HCT116 (cell line): ENCODE data around the gene CDKN2B-AS1. TPM values are rescaled to one million over a fixed set of nuclear protein-coding genes. Genes with fewer than 3 reads are reported as not detected.

Source experiments
- ATAC-seq: fragments of 200-7000 bp; cut with Tn5 transposase; 2 replicates; pipeline ENCODE4 v1.9.1; 2020; ENCODE audit warnings: mild to moderate bottlenecking, moderate library complexity
- BruUV-seq: library from RNA; stranded (reverse); fragments of 400-500 nt; replicated peaks from 2 replicates; lab custom pipeline; 2021; lab: Mats Ljungman, UMichigan
- CTCF ChIA-PET: fragments of 300-600 bp; sonication (Branson Sonifier 250); formaldehyde crosslinking; loops from one replicate; lab custom pipeline; 2021; ENCODE audit warnings: antibody characterized with exemption; lab: Charles Lee
- POLR2A ChIA-PET: fragments of 300-600, 350-600 bp; sonication (Branson Sonifier 250); formaldehyde crosslinking; loops from one replicate; lab custom pipeline; 2021; ENCODE audit warnings: antibody characterized with exemption; lab: Charles Lee
- RAD21 ChIA-PET, 2 experiments: fragments of 300-600 bp; sonication (Branson Sonifier 250); formaldehyde crosslinking; loops; one replicate each; lab custom pipeline; 2023; ENCODE audit warnings: low total read pairs in 2 of 2; ENCODE audit not compliant: uncharacterized antibody in 2 of 2, unreplicated experiment in 2 of 2, low non-redundant PET in 1 of 2; lab: Charles Lee
- DNase-seq: peaks from one replicate; pipeline ENCODE4 v3.0.0-alpha.2; 2010; ENCODE audit warnings: low read depth, low spot score
- H2AFZ ChIP-seq: fragments of 200-600 bp; shearing (Covaris generic), sonication (generic); 2 replicates; pipeline ENCODE4 v1.6.1; 2017; ENCODE audit warnings: low read depth, mixed run types, mixed read lengths, antibody characterized with exemption, low read length; ENCODE audit not compliant: poor library complexity, severe bottlenecking
- H3K27ac ChIP-seq: 2 replicates; pipeline ENCODE4 v1.5.1; 2012; ENCODE audit warnings: low read depth, low read length
- H3K27me3 ChIP-seq: fragments of 200-600 bp; sonication (generic); 2 replicates; pipeline ENCODE4 v1.6.1; 2016; ENCODE audit warnings: mixed run types, low read length, mixed read lengths; ENCODE audit not compliant: insufficient read depth
- H3K36me3 ChIP-seq, 2 experiments: fragments of 200-500 bp in 1 of 2; fragments of 200-600 bp in 1 of 2; sonication (Bioruptor generic) in 1 of 2; sonication (generic) in 1 of 2; 2 replicates each; pipeline versions ENCODE4 v1.5.1 to v1.6.1; 2014 to 2016; ENCODE audit warnings: low read length in 2 of 2, inconsistent platforms in 1 of 2, mixed read lengths in 1 of 2, mixed run types in 1 of 2; ENCODE audit not compliant: insufficient read depth in 2 of 2, control insufficient read depth in 1 of 2
- H3K4me1 ChIP-seq, 2 experiments: fragments of 200-600 bp in 1 of 2; sonication (generic) in 1 of 2; 2 replicates each; pipeline versions ENCODE4 v1.5.1 to v1.6.1; 2012 to 2017; ENCODE audit warnings: low read length in 2 of 2, inconsistent platforms in 1 of 2, mild to moderate bottlenecking in 1 of 2, mixed read lengths in 1 of 2, mixed run types in 1 of 2, moderate library complexity in 1 of 2; ENCODE audit not compliant: insufficient read depth in 2 of 2, control insufficient read depth in 1 of 2
- H3K4me2 ChIP-seq: fragments of 200-600 bp; sonication (generic); 2 replicates; pipeline ENCODE4 v1.6.1; 2017; ENCODE audit warnings: mixed run types, low read length, mixed read lengths
- H3K4me3 ChIP-seq, 2 experiments: fragments of 200-600 bp in 1 of 2; sonication (generic) in 1 of 2; replicated peaks in 1 of 2; 2 replicates each; pipeline ENCODE4 v1.5.1; 2011 to 2016; ENCODE audit warnings: low read length in 2 of 2, control low read depth in 1 of 2, low read depth in 1 of 2, mild to moderate bottlenecking in 1 of 2, mixed read lengths in 1 of 2, mixed run types in 1 of 2
- H3K79me2 ChIP-seq: fragments of 200-600 bp; sonication (generic); 2 replicates; pipeline ENCODE4 v1.6.1; 2017; ENCODE audit warnings: mild to moderate bottlenecking, mixed run types, low read length, moderate library complexity, mixed read lengths; ENCODE audit not compliant: insufficient read depth
- H3K9ac ChIP-seq: fragments of 200-600 bp; sonication (generic); 2 replicates; pipeline ENCODE4 v1.6.1; 2016; ENCODE audit warnings: low read length, mixed read lengths
- H3K9me2 ChIP-seq: fragments of 200-600 bp; sonication (generic), shearing (Covaris generic); 2 replicates; pipeline ENCODE4 v1.6.1; 2017; ENCODE audit warnings: mixed run types, mild to moderate bottlenecking, moderate library complexity; ENCODE audit not compliant: insufficient read depth
- H3K9me3 ChIP-seq, 2 experiments: fragments of 200-500 bp in 1 of 2; fragments of 200-600 bp in 1 of 2; sonication (Bioruptor generic) in 1 of 2; sonication (generic) in 1 of 2; 2 replicates each; pipeline ENCODE4 v1.6.1; 2014 to 2017; ENCODE audit warnings: low read length in 2 of 2, mixed read lengths in 2 of 2, inconsistent platforms in 1 of 2, low read depth in 1 of 2, mild to moderate bottlenecking in 1 of 2, mixed run types in 1 of 2, moderate library complexity in 1 of 2; ENCODE audit not compliant: control insufficient read depth in 1 of 2, insufficient read depth in 1 of 2
- H4K20me1 ChIP-seq: fragments of 200-600 bp; sonication (generic), shearing (Covaris generic); 2 replicates; pipeline ENCODE4 v1.6.1; 2017; ENCODE audit warnings: mixed run types, mild to moderate bottlenecking, moderate library complexity; ENCODE audit not compliant: insufficient read depth
- CBX3 ChIP-seq: IDR thresholded peaks from 2 replicates; pipeline ENCODE4 v1.6.1; 2012; ENCODE audit warnings: low read depth
- EGR1 ChIP-seq: IDR thresholded peaks from 2 replicates; pipeline ENCODE4 v1.6.1; 2012; ENCODE audit warnings: low read depth
- ELF1 ChIP-seq: IDR thresholded peaks from 2 replicates; pipeline ENCODE4 v1.6.1; 2012; ENCODE audit warnings: low read depth, borderline replicate concordance
- FOSL1 ChIP-seq: IDR thresholded peaks from 2 replicates; pipeline ENCODE4 v1.6.1; 2012; ENCODE audit warnings: low read depth
- JUND ChIP-seq: IDR thresholded peaks from 2 replicates; pipeline ENCODE4 v1.6.1; 2012
- POLR2A ChIP-seq: IDR thresholded peaks from 2 replicates; pipeline ENCODE4 v1.7.0; 2011; ENCODE audit warnings: borderline replicate concordance; ENCODE audit not compliant: insufficient read depth, insufficient read length; ENCODE audit errors: extremely low read depth
- POLR2AphosphoS5 ChIP-seq: IDR thresholded peaks from 2 replicates; pipeline ENCODE4 v1.6.1; 2011; ENCODE audit warnings: mild to moderate bottlenecking, low read depth, low read length, moderate library complexity
- SRF ChIP-seq: IDR thresholded peaks from 2 replicates; pipeline ENCODE4 v1.6.1; 2012; ENCODE audit warnings: low read depth
- ZFX ChIP-seq: fragments of 450-650 bp; IDR thresholded peaks from 2 replicates; pipeline ENCODE4 v1.6.1; 2017
- intact Hi-C: fragments of 100-400 bp; cut with micrococcal nuclease; formaldehyde crosslinking; loops from 2 replicates; pipeline ENCODE4 v1.10.0; 2022
- total RNA-seq: library from RNA; stranded (reverse); gene quantifications from one replicate; pipeline ENCODE4 v1.2.1, GENCODE V29; 2021; ENCODE audit not compliant: unreplicated experiment
- TF ChIP-seq, protein P1 (sequence below), 3 experiments: fragments of 200-600 bp in 1 of 3; sonication (generic) in 1 of 3; IDR thresholded peaks in 2 of 3; conservative IDR thresholded peaks in 1 of 3; 2 replicates each; pipeline ENCODE4 v1.5.1; 2012 to 2017; ENCODE audit warnings: low read depth in 2 of 3, low read length in 2 of 3, antibody characterized with exemption in 1 of 3, borderline replicate concordance in 1 of 3, control low read depth in 1 of 3, mild to moderate bottlenecking in 1 of 3, mixed read lengths in 1 of 3, mixed run types in 1 of 3, moderate library complexity in 1 of 3; ENCODE audit not compliant: insufficient read depth in 1 of 3
- TF ChIP-seq, protein P2 (sequence below): IDR thresholded peaks from 2 replicates; pipeline ENCODE4 v1.6.1; 2012

CDKN2B-AS1 gene
- total RNA-seq, 1 experiment from 2014 or later: 1.7 TPM

DNA sequence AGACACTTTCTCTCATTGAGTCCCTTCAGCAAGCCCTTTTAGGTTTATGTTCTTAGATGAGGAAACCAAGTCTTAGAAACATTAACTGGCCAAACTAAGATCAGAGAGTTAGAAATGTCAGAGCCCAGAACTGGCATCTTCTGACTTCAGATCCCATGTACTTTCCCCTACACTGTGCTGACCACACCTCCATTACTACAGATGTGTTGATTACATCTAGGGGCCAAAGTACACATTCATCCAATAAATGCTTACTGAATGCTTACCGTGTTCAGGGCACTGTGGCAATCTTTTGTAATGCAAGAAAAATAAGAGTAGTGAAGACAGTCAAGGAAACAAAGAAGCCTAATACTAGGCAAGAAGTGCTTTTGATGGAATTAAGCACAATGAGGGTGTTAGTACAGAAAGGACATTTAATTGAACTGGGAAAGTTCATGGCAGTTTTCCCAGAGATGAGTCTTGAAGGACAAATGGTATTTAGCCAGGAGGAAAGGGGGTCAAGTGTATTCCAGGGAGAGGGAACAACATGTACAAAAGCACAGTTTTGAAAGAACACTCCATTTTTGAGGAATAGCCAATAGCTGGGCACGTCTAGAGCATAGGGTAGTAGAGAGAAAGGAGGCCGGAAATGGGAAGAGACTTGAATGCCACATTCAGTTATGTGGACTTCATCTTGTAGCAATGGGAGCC is 104.2 kb downstream of the CDKN2B-AS1 start:
- Histone ChIP-seq H3K4me2 (no peak overlapping the region), H2AFZ (no peak overlapping the region), H4K20me1 (no peaks in the 10 kb centered on the region), H3K9me2 (no peaks in the 10 kb centered on the region), H3K4me3 (no peak overlapping the region), H3K9ac (no peak overlapping the region), H3K27me3 (no peaks in the 10 kb centered on the region), H3K36me3 (no peaks in the 10 kb centered on the region), H3K4me1 (peaks cover 22 to 26% of the 10 kb centered on the region in 2 experiments), H3K27ac (no peak overlapping the region), H3K9me3 (no peaks in the 10 kb centered on the region), H3K79me2 (no peaks in the 10 kb centered on the region)
- CTCF ChIA-PET: no interaction called here
- RAD21 ChIA-PET: no interaction called here
- POLR2A ChIA-PET: no interaction called here
- no TSS peak for BruUV-seq
- TF ChIP-seq JUND (no peak), POLR2A (no peak), POLR2AphosphoS5 (no peak), ZFX (no peak), CBX3 (no peak), EGR1 (no peak), SRF (no peak), FOSL1 (no peak)
- TF ChIP-seq, protein P1, sequence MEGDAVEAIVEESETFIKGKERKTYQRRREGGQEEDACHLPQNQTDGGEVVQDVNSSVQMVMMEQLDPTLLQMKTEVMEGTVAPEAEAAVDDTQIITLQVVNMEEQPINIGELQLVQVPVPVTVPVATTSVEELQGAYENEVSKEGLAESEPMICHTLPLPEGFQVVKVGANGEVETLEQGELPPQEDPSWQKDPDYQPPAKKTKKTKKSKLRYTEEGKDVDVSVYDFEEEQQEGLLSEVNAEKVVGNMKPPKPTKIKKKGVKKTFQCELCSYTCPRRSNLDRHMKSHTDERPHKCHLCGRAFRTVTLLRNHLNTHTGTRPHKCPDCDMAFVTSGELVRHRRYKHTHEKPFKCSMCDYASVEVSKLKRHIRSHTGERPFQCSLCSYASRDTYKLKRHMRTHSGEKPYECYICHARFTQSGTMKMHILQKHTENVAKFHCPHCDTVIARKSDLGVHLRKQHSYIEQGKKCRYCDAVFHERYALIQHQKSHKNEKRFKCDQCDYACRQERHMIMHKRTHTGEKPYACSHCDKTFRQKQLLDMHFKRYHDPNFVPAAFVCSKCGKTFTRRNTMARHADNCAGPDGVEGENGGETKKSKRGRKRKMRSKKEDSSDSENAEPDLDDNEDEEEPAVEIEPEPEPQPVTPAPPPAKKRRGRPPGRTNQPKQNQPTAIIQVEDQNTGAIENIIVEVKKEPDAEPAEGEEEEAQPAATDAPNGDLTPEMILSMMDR (IDR thresholded peaks at IDR 0.05 in 2 of 3, conservative IDR thresholded peaks at IDR 0.05 in 1 of 3; ENCODE audit: borderline replicate concordance in 1 of 3, insufficient read depth in 1 of 3, low read depth in 2 of 3, low read length in 2 of 3): no peak
- no peak for DNase-seq
- ATAC-seq: no peak
- intact Hi-C loops: no loop called here

DNA sequence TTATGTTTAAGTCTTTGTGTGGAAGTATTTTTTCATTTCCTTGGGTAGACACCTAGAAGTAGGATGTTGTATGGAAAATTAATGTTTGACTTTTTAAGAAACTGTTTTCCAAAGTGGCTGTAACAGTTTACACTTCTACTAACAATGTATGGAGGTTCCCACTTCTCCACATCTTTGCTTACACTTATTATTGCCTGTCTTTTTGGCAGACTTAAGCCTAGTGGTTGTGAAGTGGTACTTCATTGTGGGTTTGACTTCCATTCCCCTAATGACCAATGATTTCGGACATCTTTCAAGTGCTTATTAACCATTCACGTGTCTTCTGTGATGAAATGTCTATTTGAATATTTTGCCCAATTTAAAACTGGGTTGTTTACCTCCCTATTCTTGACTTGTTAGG is 106.0 kb downstream of the CDKN2B-AS1 start:
- Histone ChIP-seq H3K27me3 (no peaks in the 10 kb centered on the region), H2AFZ (no peak overlapping the region), H3K36me3 (no peaks in the 10 kb centered on the region), H3K27ac (no peak overlapping the region), H3K4me1 (peaks cover 29 to 32% of the 10 kb centered on the region in 2 experiments), H3K79me2 (no peaks in the 10 kb centered on the region), H3K4me3 (no peak overlapping the region)
- RAD21 ChIA-PET: interaction anchor here in 1 of 2 experiments (0.8 kb wide), 1 partner anchor 12 kb away, joined by 7 read pairs; no protein-coding TSS in a partner anchor
- no TSS peak for BruUV-seq
- ATAC-seq: no peak
- no peak for TF ChIP-seq CBX3
- TF ChIP-seq ELF1: no peak
- TF ChIP-seq, protein P1 (IDR thresholded peaks at IDR 0.05 in 2 of 3, conservative IDR thresholded peaks at IDR 0.05 in 1 of 3; ENCODE audit: borderline replicate concordance in 1 of 3, insufficient read depth in 1 of 3, low read depth in 2 of 3, low read length in 2 of 3): peak in 2 of 3 experiments; percentile 38 to 47; a peak in 3 of 6 replicates
- TF ChIP-seq JUND: no peak
- TF ChIP-seq, protein P2, sequence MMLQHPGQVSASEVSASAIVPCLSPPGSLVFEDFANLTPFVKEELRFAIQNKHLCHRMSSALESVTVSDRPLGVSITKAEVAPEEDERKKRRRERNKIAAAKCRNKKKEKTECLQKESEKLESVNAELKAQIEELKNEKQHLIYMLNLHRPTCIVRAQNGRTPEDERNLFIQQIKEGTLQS: no peak
- TF ChIP-seq, all 23 proteins: peak for 1
- DNase-seq: peak; percentile 32
- Histone ChIP-seq H3K9me3 (no peaks in the 10 kb centered on the region), H4K20me1 (no peaks in the 10 kb centered on the region), H3K9me2 (no peaks in the 10 kb centered on the region), H3K4me2 (no peak overlapping the region), H3K9ac (no peak overlapping the region)
- ChIA-PET CTCF (no interaction called here), POLR2A (no interaction called here)
- intact Hi-C loops: no loop called here
